H9 (cell line): ENCODE results near the gene MSI2. TPM values are rescaled to one million over a fixed set of nuclear protein-coding genes. Genes with fewer than 3 reads are reported as not detected.
A peak's percentile ranks its signal among the peaks of the same experiment; 100 is the strongest.

ENCODE experiments used
- DNase-seq: peaks from one replicate; pipeline ENCODE4 v3.0.0-alpha.2; 2017
- H2AFZ ChIP-seq: one replicate; pipeline ENCODE4 v1.6.1; 2013; ENCODE audit warnings: mild to moderate bottlenecking, low read length, control low read depth, moderate library complexity
- H2AK5ac ChIP-seq: 2 replicates; pipeline ENCODE4 v1.6.1; 2013; ENCODE audit warnings: low read length, control low read depth, mixed read lengths; ENCODE audit not compliant: insufficient read length
- H2BK120ac ChIP-seq: one replicate; pipeline ENCODE4 v1.6.1; 2013; ENCODE audit warnings: low read depth, mild to moderate bottlenecking, low read length, control low read depth, inconsistent platforms; ENCODE audit not compliant: poor library complexity, severe bottlenecking
- H2BK12ac ChIP-seq: 2 replicates; pipeline ENCODE4 v1.6.1; 2013; ENCODE audit warnings: low read length, control low read depth, mixed read lengths, low read depth; ENCODE audit not compliant: insufficient read length
- H2BK15ac ChIP-seq: 2 replicates; pipeline ENCODE4 v1.6.1; 2013; ENCODE audit warnings: low read depth, low read length, control low read depth
- H2BK20ac ChIP-seq: one replicate; pipeline ENCODE4 v1.6.1; 2013; ENCODE audit warnings: low read depth, mild to moderate bottlenecking, low read length, control low read depth, inconsistent platforms; ENCODE audit not compliant: poor library complexity, severe bottlenecking
- H2BK5ac ChIP-seq: 2 replicates; pipeline ENCODE4 v1.6.1; 2013; ENCODE audit warnings: low read length, control low read depth, mixed read lengths; ENCODE audit not compliant: insufficient read length
- H3K14ac ChIP-seq: 2 replicates; pipeline ENCODE4 v1.6.1; 2013; ENCODE audit warnings: low read length, control low read depth; ENCODE audit not compliant: insufficient read depth
- H3K18ac ChIP-seq: 2 replicates; pipeline ENCODE4 v1.6.1; 2013; ENCODE audit warnings: low read depth, mild to moderate bottlenecking, mixed read lengths, low read length, control low read depth; ENCODE audit not compliant: insufficient read length
- H3K23ac ChIP-seq: 2 replicates; pipeline ENCODE4 v1.6.1; 2013; ENCODE audit warnings: low read length, control low read depth, mixed read lengths, low read depth; ENCODE audit not compliant: insufficient read length
- H3K23me2 ChIP-seq: 2 replicates; pipeline ENCODE4 v1.6.1; 2013; ENCODE audit warnings: low read depth, mild to moderate bottlenecking, mixed read lengths, low read length, control low read depth; ENCODE audit not compliant: insufficient read length, poor library complexity, severe bottlenecking
- H3K27ac ChIP-seq: 2 replicates; pipeline ENCODE4 v1.5.1; 2013; ENCODE audit warnings: low read length, control low read depth, mixed read lengths, low read depth; ENCODE audit not compliant: insufficient read length
- H3K27me3 ChIP-seq: 2 replicates; pipeline ENCODE4 v1.6.1; 2013; ENCODE audit warnings: low read length, control low read depth, inconsistent platforms; ENCODE audit not compliant: insufficient read depth
- H3K4ac ChIP-seq: 2 replicates; pipeline ENCODE4 v1.6.1; 2013; ENCODE audit warnings: low read depth, mild to moderate bottlenecking, control low read depth, inconsistent platforms, low read length, moderate library complexity
- H3K4me1 ChIP-seq: 2 replicates; pipeline ENCODE4 v1.6.1; 2013; ENCODE audit warnings: low read length, control low read depth, inconsistent platforms; ENCODE audit not compliant: insufficient read depth
- H3K4me2 ChIP-seq: 2 replicates; pipeline ENCODE4 v1.6.1; 2013; ENCODE audit warnings: low read length, control low read depth, mixed read lengths; ENCODE audit not compliant: insufficient read length, insufficient read depth
- H3K56ac ChIP-seq: 2 replicates; pipeline ENCODE4 v1.6.1; 2013; ENCODE audit warnings: low read depth, mild to moderate bottlenecking, mixed read lengths, low read length, control low read depth; ENCODE audit not compliant: insufficient read length
- H3K79me1 ChIP-seq: 2 replicates; pipeline ENCODE4 v1.6.1; 2013; ENCODE audit warnings: low read depth, mild to moderate bottlenecking, moderate library complexity, low read length, control low read depth, inconsistent platforms; ENCODE audit not compliant: insufficient read depth, poor library complexity, severe bottlenecking
- H3K79me2 ChIP-seq: 2 replicates; pipeline ENCODE4 v1.6.1; 2013; ENCODE audit warnings: low read length, control low read depth, inconsistent platforms; ENCODE audit not compliant: insufficient read depth
- H3K9ac ChIP-seq: 2 replicates; pipeline ENCODE4 v1.6.1; 2013; ENCODE audit warnings: low read length, control low read depth, mixed read lengths; ENCODE audit not compliant: insufficient read length; ENCODE audit errors: extremely low read depth
- H3K9me3 ChIP-seq: one replicate; pipeline ENCODE4 v1.6.1; 2013; ENCODE audit warnings: low read depth, low read length, inconsistent platforms; ENCODE audit not compliant: control insufficient read depth
- H3T11ph ChIP-seq: one replicate; pipeline ENCODE4 v1.6.1; 2013; ENCODE audit warnings: mild to moderate bottlenecking, low read length, control low read depth, inconsistent platforms
- H4K20me1 ChIP-seq: one replicate; pipeline ENCODE4 v1.6.1; 2013; ENCODE audit not compliant: control insufficient read depth, insufficient read length, insufficient read depth
- H4K5ac ChIP-seq: 2 replicates; pipeline ENCODE4 v1.6.1; 2013; ENCODE audit warnings: low read depth, mild to moderate bottlenecking, mixed read lengths, low read length, control low read depth; ENCODE audit not compliant: insufficient read length
- H4K8ac ChIP-seq: replicated peaks from 2 replicates; pipeline ENCODE4 v1.6.1; 2013; ENCODE audit warnings: low read length, control low read depth, mixed read lengths, low read depth; ENCODE audit not compliant: insufficient read length
- H4K91ac ChIP-seq: 2 replicates; pipeline ENCODE4 v1.6.1; 2013; ENCODE audit warnings: low read depth, mild to moderate bottlenecking, moderate library complexity, mixed read lengths, low read length, control low read depth; ENCODE audit not compliant: insufficient read length
- H3K27ac Mint-ChIP-seq, 3 experiments: 2 replicates in 2 of 3; 3 replicates in 1 of 3; pipeline ENCODE4 v1.8.0; 2020 to 2021; ENCODE audit warnings: mixed read lengths in 3 of 3, mild to moderate bottlenecking in 1 of 3, moderate library complexity in 1 of 3
- H3K27me3 Mint-ChIP-seq: 2 replicates; pipeline ENCODE4 v1.8.0; 2021; ENCODE audit warnings: low read depth, mild to moderate bottlenecking, moderate library complexity, mixed read lengths
- H3K36me3 Mint-ChIP-seq, 3 experiments: 2 replicates in 2 of 3; 3 replicates in 1 of 3; pipeline ENCODE4 v1.8.0; 2020 to 2021; ENCODE audit warnings: low read depth in 3 of 3, mixed read lengths in 3 of 3; ENCODE audit not compliant: insufficient read depth in 1 of 3
- H3K4me1 Mint-ChIP-seq, 2 experiments: 2 replicates each; pipeline ENCODE4 v1.8.0; 2020; ENCODE audit warnings: mixed read lengths in 2 of 2
- H3K4me3 Mint-ChIP-seq, 2 experiments: 2 replicates in 1 of 2; 3 replicates in 1 of 2; pipeline ENCODE4 v1.8.0; 2020 to 2021; ENCODE audit warnings: mild to moderate bottlenecking in 2 of 2, mixed read lengths in 2 of 2, moderate library complexity in 1 of 2
- H3K9me3 Mint-ChIP-seq, 2 experiments: 2 replicates in 1 of 2; 3 replicates in 1 of 2; pipeline ENCODE4 v1.8.0; 2020; ENCODE audit warnings: mild to moderate bottlenecking in 2 of 2, mixed read lengths in 2 of 2, moderate library complexity in 1 of 2
- CTCF ChIP-seq: fragments of 200-600 bp; sonication (generic); conservative IDR thresholded peaks from 3 replicates; pipeline ENCODE4 v1.8.0; 2021; ENCODE audit warnings: antibody characterized with exemption, mild to moderate bottlenecking
- WGBS: extraction: QIAGEN DNeasy Blood & Tissue Kit; methylation state at CpG from one replicate; pipeline ENCODE4 v1.1.7; 2013; ENCODE audit warnings: missing lambda C conversion rate, low lambda C conversion rate, mixed read lengths; ENCODE audit not compliant: insufficient read length; ENCODE audit errors: extremely low coverage; 5-methylcytosine and 5-hydroxymethylcytosine counted together
- total RNA-seq: library from RNA; stranded (reverse); gene quantifications from 2 replicates; pipeline ENCODE4 v1.2.1, GENCODE V29; 2021

The MSI2 gene
- total RNA-seq, 1 experiment from 2014 or later = 98.5 TPM

GRCh38 chr17:57540596-57540995, 284.3 kb downstream of the MSI2 start:
- H3K9me3 ChIP-seq = no peaks in the 10 kb centered on the region
- no peak overlapping the region for H4K91ac ChIP-seq
- no peak for DNase-seq
- H2BK5ac ChIP-seq = no peak overlapping the region
- H3K18ac ChIP-seq = no peak overlapping the region
- peaks cover 36 to 59% of the 10 kb centered on the region in 2 experiments for H3K4me1 Mint-ChIP-seq
- H3K27me3 ChIP-seq = no peaks in the 10 kb centered on the region
- no peak overlapping the region for H3K4me3 Mint-ChIP-seq
- no peaks in the 10 kb centered on the region for H3K23me2 ChIP-seq
- no peak overlapping the region for H3K14ac ChIP-seq
- H3K79me2 ChIP-seq = no peaks in the 10 kb centered on the region
- no peak overlapping the region for H2BK20ac ChIP-seq
- no peak overlapping the region for H4K5ac ChIP-seq
- H4K8ac ChIP-seq = no peak overlapping the region
- no peaks in the 10 kb centered on the region for H3K27me3 Mint-ChIP-seq
- no peak overlapping the region for H2BK120ac ChIP-seq
- no CpG with 5 or more reads among the region's 2 CpGs for WGBS
- H2AFZ ChIP-seq = no peak overlapping the region
- no peak overlapping the region for H2BK12ac ChIP-seq
- no peak overlapping the region for H3K23ac ChIP-seq
- no peak overlapping the region for H3K27ac ChIP-seq
- H3K9ac ChIP-seq = no peak overlapping the region
- H3K4me2 ChIP-seq = no peak overlapping the region
- no peak overlapping the region for H2AK5ac ChIP-seq
- H3T11ph ChIP-seq = no peak overlapping the region
- no peaks in the 10 kb centered on the region for H3K79me1 ChIP-seq
- no peaks in the 10 kb centered on the region for H3K9me3 Mint-ChIP-seq
- no peaks in the 10 kb centered on the region for H3K36me3 Mint-ChIP-seq
- peaks cover 2% of the 10 kb centered on the region; the same call in 1 of the 2 replicates for H3K4me1 ChIP-seq
- no peak overlapping the region for H3K4ac ChIP-seq
- no peaks in the 10 kb centered on the region for H4K20me1 ChIP-seq
- peak overlapping the region in 1 of 3 experiments; percentile 16; a peak in 3 of 7 replicates for H3K27ac Mint-ChIP-seq
- TF ChIP-seq CTCF = no peak
- H3K56ac ChIP-seq = no peak overlapping the region
- H2BK15ac ChIP-seq = no peak overlapping the region
